ENCODE results near the gene PARD3B. TPM values are rescaled to one million over a fixed set of nuclear protein-coding genes. Genes with fewer than 3 reads are reported as not detected.

The PARD3B gene
- total RNA-seq, 1 experiment from 2014 or later = 7.6 TPM

DNA sequence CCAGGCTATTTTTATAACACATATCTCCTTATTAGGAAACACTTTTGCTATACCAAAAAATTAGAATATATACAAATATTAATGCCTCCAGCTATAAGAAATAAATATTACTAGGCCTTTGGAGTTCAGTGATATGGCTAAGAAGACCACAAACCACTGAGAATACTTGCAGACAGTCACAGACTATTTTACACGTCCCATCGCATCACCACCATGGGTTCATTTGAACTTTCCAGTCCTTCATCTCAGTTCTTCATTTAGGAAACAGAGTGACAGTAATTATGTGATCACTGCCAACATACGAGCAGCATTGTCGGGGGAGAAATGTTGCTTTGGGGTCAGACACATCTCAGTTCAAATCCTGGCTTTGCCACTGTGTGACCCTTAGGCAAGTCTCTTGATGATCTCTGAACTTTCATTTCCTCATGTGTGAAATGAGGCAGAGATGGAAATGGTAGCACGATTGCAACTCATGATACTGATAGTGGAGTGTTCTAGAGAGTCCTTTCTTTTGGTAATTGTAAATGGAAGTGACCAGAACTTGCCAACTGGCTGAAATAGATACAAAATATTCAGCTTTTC lies 998.1 kb downstream of the PARD3B start:
- Histone ChIP-seq H3K27me3 (ENCODE audit: insufficient read depth, low read depth) (no peaks in the 10 kb centered on the region), H3K4me3 (no peak overlapping the region), H3K79me2 (ENCODE audit: low read depth) (no peaks in the 10 kb centered on the region), H3K36me3 (ENCODE audit: low read depth) (no peaks in the 10 kb centered on the region), H3K9me2 (ENCODE audit: insufficient read depth) (no peaks in the 10 kb centered on the region), H3K4me2 (no peak overlapping the region), H3K4me1 (replicated peaks; ENCODE audit: insufficient read depth) (no peaks in the 10 kb centered on the region), H4K20me1 (ENCODE audit: insufficient read depth) (no peaks in the 10 kb centered on the region), H3K27ac (no peak overlapping the region), H2AFZ (no peak overlapping the region), H3F3A (ENCODE audit: insufficient read depth, low read depth) (no peaks in the 10 kb centered on the region), H3K9me3 (ENCODE audit: insufficient read depth, low read depth) (no peaks in the 10 kb centered on the region)
- ChIA-PET CTCF (no interaction called here), POLR2A (ENCODE audit: unreplicated experiment) (no interaction called here)
- TF ChIP-seq EZH2 (IDR thresholded peaks at IDR 0.05; ENCODE audit: low read depth) = no peak
- TF ChIP-seq, protein P1, sequence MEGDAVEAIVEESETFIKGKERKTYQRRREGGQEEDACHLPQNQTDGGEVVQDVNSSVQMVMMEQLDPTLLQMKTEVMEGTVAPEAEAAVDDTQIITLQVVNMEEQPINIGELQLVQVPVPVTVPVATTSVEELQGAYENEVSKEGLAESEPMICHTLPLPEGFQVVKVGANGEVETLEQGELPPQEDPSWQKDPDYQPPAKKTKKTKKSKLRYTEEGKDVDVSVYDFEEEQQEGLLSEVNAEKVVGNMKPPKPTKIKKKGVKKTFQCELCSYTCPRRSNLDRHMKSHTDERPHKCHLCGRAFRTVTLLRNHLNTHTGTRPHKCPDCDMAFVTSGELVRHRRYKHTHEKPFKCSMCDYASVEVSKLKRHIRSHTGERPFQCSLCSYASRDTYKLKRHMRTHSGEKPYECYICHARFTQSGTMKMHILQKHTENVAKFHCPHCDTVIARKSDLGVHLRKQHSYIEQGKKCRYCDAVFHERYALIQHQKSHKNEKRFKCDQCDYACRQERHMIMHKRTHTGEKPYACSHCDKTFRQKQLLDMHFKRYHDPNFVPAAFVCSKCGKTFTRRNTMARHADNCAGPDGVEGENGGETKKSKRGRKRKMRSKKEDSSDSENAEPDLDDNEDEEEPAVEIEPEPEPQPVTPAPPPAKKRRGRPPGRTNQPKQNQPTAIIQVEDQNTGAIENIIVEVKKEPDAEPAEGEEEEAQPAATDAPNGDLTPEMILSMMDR (conservative IDR thresholded peaks at IDR 0.05) = no peak
- BruUV-seq (replicated peaks) = no TSS peak
- intact Hi-C loops (cut with micrococcal nuclease; ENCODE audit: unreplicated experiment) = no loop called here
- DNase-seq = no peak

- no peak overlapping the region for H3K4me3 ChIP-seq
- DNase-seq = no peak
- H3K9me3 ChIP-seq (ENCODE audit: insufficient read depth, low read depth) = no peaks in the 10 kb centered on the region
- no peak overlapping the region for H3K27ac ChIP-seq
- no peaks in the 10 kb centered on the region for H3K36me3 ChIP-seq (ENCODE audit: low read depth)
- intact Hi-C loops (cut with micrococcal nuclease; ENCODE audit: unreplicated experiment) = no loop called here
- H2AFZ ChIP-seq = no peak overlapping the region
- TF ChIP-seq EZH2 (IDR thresholded peaks at IDR 0.05; ENCODE audit: low read depth) = no peak
- TF ChIP-seq, protein P1 (conservative IDR thresholded peaks at IDR 0.05) = no peak
- no peaks in the 10 kb centered on the region for H3K27me3 ChIP-seq (ENCODE audit: insufficient read depth, low read depth)
- ChIA-PET POLR2A (ENCODE audit: unreplicated experiment) (no interaction called here), CTCF (no interaction called here)
- H4K20me1 ChIP-seq (ENCODE audit: insufficient read depth) = no peaks in the 10 kb centered on the region
- no peaks in the 10 kb centered on the region for H3K9me2 ChIP-seq (ENCODE audit: insufficient read depth)
- no TSS peak for BruUV-seq (replicated peaks)
- H3K79me2 ChIP-seq (ENCODE audit: low read depth) = no peaks in the 10 kb centered on the region
- H3K4me2 ChIP-seq = no peak overlapping the region
- H3K4me1 ChIP-seq (replicated peaks; ENCODE audit: insufficient read depth) = no peaks in the 10 kb centered on the region
- no peaks in the 10 kb centered on the region for H3F3A ChIP-seq (ENCODE audit: insufficient read depth, low read depth)
Measured at GRCh38 chr2:205543937-205544702, 998.8 kb downstream of the PARD3B start.

DNA sequence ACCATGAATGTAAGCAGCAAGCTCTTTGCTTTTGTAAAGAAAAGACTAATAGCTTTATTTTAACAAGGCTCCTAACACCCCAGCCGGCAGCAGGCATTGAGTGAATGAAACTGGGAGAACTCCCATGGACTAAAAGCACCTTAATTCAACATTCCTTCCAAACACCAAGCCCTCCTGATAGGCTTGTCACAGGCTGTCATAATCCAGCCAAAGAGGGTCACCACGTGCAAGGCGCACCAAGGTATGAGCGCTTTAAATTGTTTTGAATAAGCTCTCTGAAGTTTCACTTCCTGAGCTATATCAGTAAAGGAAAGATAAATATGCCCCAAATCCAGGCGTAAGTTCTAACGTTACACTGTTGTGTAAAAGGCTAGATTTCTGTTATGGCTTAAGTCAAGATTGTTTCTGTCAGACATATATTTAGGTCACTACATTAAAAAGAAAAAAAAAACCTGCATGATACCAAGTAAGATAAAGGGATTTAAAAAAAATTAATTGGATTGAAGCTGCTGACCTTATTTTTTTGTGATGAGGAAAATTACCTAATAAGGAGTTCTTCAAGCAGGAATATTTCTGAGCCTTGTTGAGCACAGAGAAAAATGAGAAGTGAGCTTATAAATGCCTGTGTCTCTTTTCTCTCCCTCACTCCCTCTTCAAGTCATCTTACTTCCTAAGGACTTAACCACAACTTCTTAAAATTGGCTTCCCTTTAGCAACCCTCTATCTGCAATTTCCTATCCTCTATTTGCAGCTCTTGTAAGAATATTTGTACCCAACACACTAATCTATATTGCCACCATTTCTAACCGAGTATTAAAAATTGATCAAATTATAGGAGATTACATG lies 1000.9 kb downstream of the PARD3B start:
- Histone ChIP-seq H3K79me2 (ENCODE audit: low read depth) (no peaks in the 10 kb centered on the region), H3K36me3 (ENCODE audit: low read depth) (no peaks in the 10 kb centered on the region), H2AFZ (no peak overlapping the region), H4K20me1 (ENCODE audit: insufficient read depth) (no peaks in the 10 kb centered on the region), H3F3A (ENCODE audit: insufficient read depth, low read depth) (no peaks in the 10 kb centered on the region), H3K4me2 (no peak overlapping the region), H3K27me3 (ENCODE audit: insufficient read depth, low read depth) (no peaks in the 10 kb centered on the region), H3K4me1 (replicated peaks; ENCODE audit: insufficient read depth) (no peaks in the 10 kb centered on the region), H3K27ac (no peak overlapping the region), H3K9me3 (ENCODE audit: insufficient read depth, low read depth) (no peaks in the 10 kb centered on the region), H3K9me2 (ENCODE audit: insufficient read depth) (no peaks in the 10 kb centered on the region), H3K4me3 (no peak overlapping the region)
- DNase-seq = no peak
- intact Hi-C loops (cut with micrococcal nuclease; ENCODE audit: unreplicated experiment) = no loop called here
- BruUV-seq (replicated peaks) = no TSS peak
- ChIA-PET CTCF (no interaction called here), POLR2A (ENCODE audit: unreplicated experiment) (no interaction called here)
- TF ChIP-seq, protein P1 (conservative IDR thresholded peaks at IDR 0.05) = no peak
- TF ChIP-seq EZH2 (IDR thresholded peaks at IDR 0.05; ENCODE audit: low read depth) = no peak

All from PC-9 (cell line).